Progenitor cell of endocrine pancreas (in vitro differentiated cells): ENCODE results near the gene PPP2R2B. TPM values are rescaled to one million over a fixed set of nuclear protein-coding genes. Genes with fewer than 3 reads are reported as not detected.

Source experiments
- DNase-seq: peaks from one replicate; pipeline ENCODE4 v3.0.0; 2021; ENCODE audit warnings: low spot score; ENCODE audit not compliant: unreplicated experiment
- H3K27ac Mint-ChIP-seq: 2 replicates; pipeline ENCODE4 v1.8.0; 2021; ENCODE audit warnings: mild to moderate bottlenecking, moderate library complexity, mixed read lengths
- H3K27me3 Mint-ChIP-seq: 2 replicates; pipeline ENCODE4 v1.8.0; 2021; ENCODE audit warnings: mixed read lengths
- H3K36me3 Mint-ChIP-seq: 2 replicates; pipeline ENCODE4 v1.8.0; 2022; ENCODE audit warnings: mixed read lengths; ENCODE audit not compliant: insufficient read depth
- H3K4me1 Mint-ChIP-seq: 2 replicates; pipeline ENCODE4 v1.8.0; 2021; ENCODE audit warnings: low read depth, mixed read lengths
- H3K4me3 Mint-ChIP-seq: 2 replicates; pipeline ENCODE4 v1.8.0; 2021; ENCODE audit warnings: low read depth, mild to moderate bottlenecking, moderate library complexity, mixed read lengths
- H3K9me3 Mint-ChIP-seq: 2 replicates; pipeline ENCODE4 v1.8.0; 2021; ENCODE audit warnings: low read depth, mixed read lengths
- CTCF ChIP-seq: fragments of 200-600 bp; sonication (generic); IDR thresholded peaks from one replicate; pipeline ENCODE4 v1.5.0; 2021; ENCODE audit warnings: antibody characterized with exemption, mild to moderate bottlenecking; ENCODE audit not compliant: unreplicated experiment
- total RNA-seq: library from RNA; stranded (reverse); gene quantifications from 2 replicates; pipeline ENCODE4 v1.2.1, GENCODE V29; 2021

PPP2R2B gene
- total RNA-seq, 1 donor from 2014 or later, result 1.8 TPM

- no peak for DNase-seq
- H3K27ac Mint-ChIP-seq, result no peak overlapping the region
- no peaks in the 10 kb centered on the region for H3K36me3 Mint-ChIP-seq
- H3K4me3 Mint-ChIP-seq, result no peak overlapping the region
- no peak for TF ChIP-seq CTCF
- no peaks in the 10 kb centered on the region for H3K9me3 Mint-ChIP-seq
- H3K27me3 Mint-ChIP-seq, result peaks cover 28% of the 10 kb centered on the region
- peaks cover 7% of the 10 kb centered on the region for H3K4me1 Mint-ChIP-seq
These were observed 73.5 kb downstream of the PPP2R2B start for GRCh38 chr5:146805081-146805480.

DNA sequence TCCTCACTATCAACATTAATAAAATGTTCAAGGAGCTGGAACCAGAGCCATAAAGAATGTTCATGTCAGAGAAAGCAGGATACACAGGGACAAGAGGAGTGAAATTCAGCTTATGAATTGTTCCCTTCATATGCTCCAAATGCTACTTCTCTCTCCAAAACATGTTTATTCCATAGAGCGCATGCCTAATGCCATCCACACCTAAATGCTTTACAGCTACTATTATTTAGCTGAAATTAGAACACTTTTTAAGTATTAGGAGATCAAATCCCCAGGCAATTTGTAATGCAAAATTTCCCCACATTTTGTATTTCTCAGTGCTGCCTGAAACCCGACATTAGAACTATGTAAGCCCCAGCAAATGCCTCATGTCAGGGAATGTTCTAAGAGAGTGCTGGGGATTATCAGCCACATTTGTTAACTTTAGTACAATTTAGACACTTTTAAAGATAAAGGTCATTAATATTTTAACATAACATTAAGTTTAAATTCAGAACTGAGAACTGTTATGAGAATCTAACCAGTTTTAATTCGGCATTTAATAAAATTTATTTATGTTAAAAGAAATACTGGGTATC is 75.5 kb downstream of the PPP2R2B start:
- DNase-seq, result no peak
- H3K27me3 Mint-ChIP-seq, result peaks cover 28% of the 10 kb centered on the region
- no peak for TF ChIP-seq CTCF
- H3K36me3 Mint-ChIP-seq, result no peaks in the 10 kb centered on the region
- H3K4me1 Mint-ChIP-seq, result peaks cover 14% of the 10 kb centered on the region
- no peak overlapping the region for H3K4me3 Mint-ChIP-seq
- no peaks in the 10 kb centered on the region for H3K9me3 Mint-ChIP-seq
- no peak overlapping the region for H3K27ac Mint-ChIP-seq

GRCh38 chr5:146799671-146800070 is 78.9 kb downstream of the PPP2R2B start:
- peaks cover 37% of the 10 kb centered on the region for H3K27me3 Mint-ChIP-seq
- no peak for DNase-seq
- peaks cover 16% of the 10 kb centered on the region for H3K4me1 Mint-ChIP-seq
- no peak for TF ChIP-seq CTCF
- no peak overlapping the region for H3K27ac Mint-ChIP-seq
- no peaks in the 10 kb centered on the region for H3K36me3 Mint-ChIP-seq
- no peaks in the 10 kb centered on the region for H3K9me3 Mint-ChIP-seq
- H3K4me3 Mint-ChIP-seq, result no peak overlapping the region

- no peak for TF ChIP-seq CTCF
- Mint-ChIP-seq H3K36me3 (no peaks in the 10 kb centered on the region), H3K4me1 (peaks cover 16% of the 10 kb centered on the region), H3K4me3 (no peak overlapping the region), H3K9me3 (no peaks in the 10 kb centered on the region), H3K27me3 (peaks cover 37% of the 10 kb centered on the region), H3K27ac (no peak overlapping the region)
- no peak for DNase-seq
These were observed 79.3 kb downstream of the PPP2R2B start for GRCh38 chr5:146799231-146799630.

GRCh38 chr5:146797658-146798057 is 80.9 kb downstream of the PPP2R2B start:
- H3K9me3 Mint-ChIP-seq, result no peaks in the 10 kb centered on the region
- DNase-seq, result no peak
- TF ChIP-seq CTCF, result no peak
- no peaks in the 10 kb centered on the region for H3K36me3 Mint-ChIP-seq
- H3K4me3 Mint-ChIP-seq, result no peak overlapping the region
- H3K4me1 Mint-ChIP-seq, result peaks cover 16% of the 10 kb centered on the region
- H3K27ac Mint-ChIP-seq, result no peak overlapping the region
- peaks cover 38% of the 10 kb centered on the region for H3K27me3 Mint-ChIP-seq
